Mammary epithelial cell (primary cell): ENCODE data around the gene TFDP1.

Experiments used
- CTCF ChIP-seq, 2 donors: IDR thresholded peaks in 1 of 2; conservative IDR thresholded peaks in 1 of 2; 2 replicates each; pipeline ENCODE4 v1.5.1; 2011 to 2012; ENCODE audit warnings: inconsistent platforms in 2 of 2, low read length in 2 of 2, mild to moderate bottlenecking in 2 of 2, control low read depth in 1 of 2, low read depth in 1 of 2; ENCODE audit not compliant: insufficient read depth in 1 of 2; ENCODE audit errors: extremely low read depth in 1 of 2
- EZH2 ChIP-seq: IDR thresholded peaks from 2 replicates; pipeline ENCODE4 v1.6.1; 2012; ENCODE audit warnings: low read length, inconsistent platforms, borderline replicate concordance

GRCh38 chr13:113595131-113595530 lies 10.6 kb downstream of the TFDP1 start:
- TF ChIP-seq EZH2 (no peak), CTCF (conservative IDR thresholded peaks at IDR 0.05 in 1 of 2, IDR thresholded peaks at IDR 0.05 in 1 of 2; ENCODE audit: extremely low read depth in 1 of 2, insufficient read depth in 1 of 2, low read depth in 1 of 2, low read length in 2 of 2) (no peak)
